ENCODE data around the gene MKRN3.

DNA sequence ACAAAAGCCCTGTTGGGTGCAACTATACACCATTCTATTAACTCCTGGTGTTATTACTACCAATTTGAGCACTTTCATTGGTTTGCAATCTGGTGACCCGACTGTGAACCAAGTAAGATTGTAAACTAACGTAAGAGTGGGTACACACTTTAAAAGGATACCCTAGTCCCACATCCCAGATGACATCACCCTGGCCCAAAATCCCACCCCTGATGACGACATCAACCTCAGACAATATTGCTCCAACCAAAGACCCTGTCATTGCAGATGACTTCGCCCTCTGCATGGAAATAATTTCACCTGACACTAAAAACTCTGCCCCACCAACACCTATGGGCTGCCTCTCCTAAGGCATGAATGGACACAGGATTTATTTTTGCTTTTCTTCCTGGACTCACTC, 25.6 kb upstream of the MKRN3 start:
- TF ChIP-seq POLR2A (IDR thresholded peaks at IDR 0.05) = no peak
- TF ChIP-seq, protein P1, sequence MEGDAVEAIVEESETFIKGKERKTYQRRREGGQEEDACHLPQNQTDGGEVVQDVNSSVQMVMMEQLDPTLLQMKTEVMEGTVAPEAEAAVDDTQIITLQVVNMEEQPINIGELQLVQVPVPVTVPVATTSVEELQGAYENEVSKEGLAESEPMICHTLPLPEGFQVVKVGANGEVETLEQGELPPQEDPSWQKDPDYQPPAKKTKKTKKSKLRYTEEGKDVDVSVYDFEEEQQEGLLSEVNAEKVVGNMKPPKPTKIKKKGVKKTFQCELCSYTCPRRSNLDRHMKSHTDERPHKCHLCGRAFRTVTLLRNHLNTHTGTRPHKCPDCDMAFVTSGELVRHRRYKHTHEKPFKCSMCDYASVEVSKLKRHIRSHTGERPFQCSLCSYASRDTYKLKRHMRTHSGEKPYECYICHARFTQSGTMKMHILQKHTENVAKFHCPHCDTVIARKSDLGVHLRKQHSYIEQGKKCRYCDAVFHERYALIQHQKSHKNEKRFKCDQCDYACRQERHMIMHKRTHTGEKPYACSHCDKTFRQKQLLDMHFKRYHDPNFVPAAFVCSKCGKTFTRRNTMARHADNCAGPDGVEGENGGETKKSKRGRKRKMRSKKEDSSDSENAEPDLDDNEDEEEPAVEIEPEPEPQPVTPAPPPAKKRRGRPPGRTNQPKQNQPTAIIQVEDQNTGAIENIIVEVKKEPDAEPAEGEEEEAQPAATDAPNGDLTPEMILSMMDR (IDR thresholded peaks at IDR 0.05) = no peak

Measured in ovary (tissue), 3 donors.